Fibroblast of mammary gland (primary cell): ENCODE measurements around the gene LRRC4C.
A peak's percentile ranks its signal among the peaks of the same experiment; 100 is the strongest.

Source experiments
- DNase-seq: peaks from one replicate; pipeline ENCODE4 v3.0.0-alpha.2; 2010; ENCODE audit warnings: low read depth
- H3K4me3 ChIP-seq: 2 replicates; pipeline ENCODE4 v1.5.1; 2011; ENCODE audit warnings: low read depth, mild to moderate bottlenecking, low read length, moderate library complexity; ENCODE audit not compliant: control insufficient read depth
- TF ChIP-seq, protein P1 (sequence below): conservative IDR thresholded peaks from 2 replicates; pipeline ENCODE4 v1.5.1; 2011; ENCODE audit warnings: low read depth, low read length, inconsistent platforms; ENCODE audit not compliant: control insufficient read depth, insufficient read depth

LRRC4C gene

DNA sequence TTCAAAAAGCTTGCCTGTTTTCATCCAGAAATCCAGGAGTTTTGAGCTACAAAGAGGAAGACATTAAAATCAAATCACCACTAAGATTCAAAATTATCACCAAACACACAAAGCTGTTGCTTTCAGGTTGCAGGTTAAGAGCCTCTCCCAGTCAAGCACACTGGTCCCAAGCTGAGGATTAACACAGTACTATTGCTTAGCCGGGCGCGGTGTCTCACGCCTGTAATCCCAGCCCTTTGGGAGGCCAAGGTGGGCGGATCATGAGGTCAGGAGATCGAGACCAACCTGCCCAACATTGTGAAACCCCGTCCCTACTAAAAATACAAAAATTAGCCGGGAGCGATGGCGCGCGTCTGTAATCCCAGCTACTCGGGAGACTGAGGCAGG, 1165.1 kb downstream of the LRRC4C start:
- no peak overlapping the region for H3K4me3 ChIP-seq
- DNase-seq: no peak
- TF ChIP-seq, protein P1, sequence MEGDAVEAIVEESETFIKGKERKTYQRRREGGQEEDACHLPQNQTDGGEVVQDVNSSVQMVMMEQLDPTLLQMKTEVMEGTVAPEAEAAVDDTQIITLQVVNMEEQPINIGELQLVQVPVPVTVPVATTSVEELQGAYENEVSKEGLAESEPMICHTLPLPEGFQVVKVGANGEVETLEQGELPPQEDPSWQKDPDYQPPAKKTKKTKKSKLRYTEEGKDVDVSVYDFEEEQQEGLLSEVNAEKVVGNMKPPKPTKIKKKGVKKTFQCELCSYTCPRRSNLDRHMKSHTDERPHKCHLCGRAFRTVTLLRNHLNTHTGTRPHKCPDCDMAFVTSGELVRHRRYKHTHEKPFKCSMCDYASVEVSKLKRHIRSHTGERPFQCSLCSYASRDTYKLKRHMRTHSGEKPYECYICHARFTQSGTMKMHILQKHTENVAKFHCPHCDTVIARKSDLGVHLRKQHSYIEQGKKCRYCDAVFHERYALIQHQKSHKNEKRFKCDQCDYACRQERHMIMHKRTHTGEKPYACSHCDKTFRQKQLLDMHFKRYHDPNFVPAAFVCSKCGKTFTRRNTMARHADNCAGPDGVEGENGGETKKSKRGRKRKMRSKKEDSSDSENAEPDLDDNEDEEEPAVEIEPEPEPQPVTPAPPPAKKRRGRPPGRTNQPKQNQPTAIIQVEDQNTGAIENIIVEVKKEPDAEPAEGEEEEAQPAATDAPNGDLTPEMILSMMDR: no peak

DNA sequence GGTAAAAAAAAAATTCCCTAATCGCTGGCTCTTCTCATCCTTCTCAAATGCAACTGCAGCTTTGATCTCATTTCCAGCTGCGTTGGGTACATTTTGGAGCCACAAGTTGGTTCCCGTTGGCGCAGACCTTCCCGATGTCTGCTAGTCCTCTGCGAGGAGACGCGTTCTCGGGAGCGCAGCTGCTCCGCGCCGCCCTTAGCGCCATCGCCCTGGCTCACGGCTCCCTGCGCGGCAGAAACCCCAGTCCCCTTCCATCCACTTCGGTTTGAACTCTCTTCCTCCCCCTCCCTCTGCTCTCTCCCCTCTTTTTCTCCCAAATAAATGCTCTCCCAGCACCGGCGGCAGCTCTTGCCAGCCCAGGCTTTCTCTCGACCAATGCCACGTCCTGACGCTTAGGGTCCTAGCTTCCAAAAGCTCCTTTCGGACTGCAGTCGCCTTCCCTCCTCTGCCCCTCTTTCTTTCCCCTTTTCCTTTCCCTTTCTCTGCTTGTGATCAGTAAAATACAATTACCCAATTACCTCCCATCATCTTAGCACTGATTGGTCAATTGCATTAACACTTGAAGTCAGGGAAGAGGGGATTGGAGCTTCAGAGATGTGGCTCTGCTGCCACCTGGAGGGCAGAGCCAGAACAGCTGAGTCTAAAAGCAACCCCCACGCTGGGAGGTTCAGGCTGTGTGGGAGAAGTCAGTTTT, 1165.7 kb downstream of the LRRC4C start:
- peak; percentile 86 for DNase-seq
- peak overlapping the region; percentile 57 for H3K4me3 ChIP-seq
- TF ChIP-seq, protein P1: peak; percentile 95

DNA sequence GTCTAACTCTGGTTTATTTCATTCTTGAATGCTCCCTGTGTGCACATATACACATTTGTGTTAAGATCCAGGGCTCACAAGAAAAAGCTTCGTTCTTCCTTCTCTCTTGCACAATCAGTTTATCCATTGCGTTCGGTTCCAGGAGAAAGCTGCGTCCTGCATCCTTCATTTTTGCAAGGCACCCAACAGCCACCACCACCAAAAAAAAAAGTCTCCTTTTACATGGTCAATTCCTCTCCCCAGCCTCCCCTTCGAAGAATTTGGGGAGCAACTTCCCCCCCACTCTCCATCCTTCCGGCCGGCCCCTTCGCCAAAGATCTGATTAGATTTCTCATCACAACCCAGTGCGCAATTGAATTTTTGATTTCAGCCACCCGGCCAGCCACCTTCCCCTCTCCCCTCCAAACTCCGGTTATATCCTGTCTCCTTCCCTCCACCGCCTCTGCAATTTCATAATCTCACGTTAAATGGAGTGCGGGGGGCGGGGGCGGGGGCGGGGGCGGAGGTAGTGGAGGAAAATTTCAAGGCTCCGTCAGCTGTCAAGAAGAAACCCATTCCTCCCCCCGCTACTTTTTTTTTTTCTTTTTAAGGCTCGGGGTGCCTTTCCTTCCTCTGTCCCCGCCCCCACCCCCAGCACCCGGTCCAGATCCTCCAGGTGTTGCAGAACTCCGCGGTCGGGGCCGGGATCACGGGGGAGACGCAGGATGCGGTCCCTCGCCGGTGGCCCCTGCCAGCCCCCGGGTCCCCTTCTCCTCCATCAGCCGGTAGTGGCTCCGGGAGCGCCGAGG, 1166.5 kb downstream of the LRRC4C start:
- TF ChIP-seq, protein P1: no peak
- DNase-seq: no peak
- H3K4me3 ChIP-seq: peak overlapping the region; percentile 57

DNA sequence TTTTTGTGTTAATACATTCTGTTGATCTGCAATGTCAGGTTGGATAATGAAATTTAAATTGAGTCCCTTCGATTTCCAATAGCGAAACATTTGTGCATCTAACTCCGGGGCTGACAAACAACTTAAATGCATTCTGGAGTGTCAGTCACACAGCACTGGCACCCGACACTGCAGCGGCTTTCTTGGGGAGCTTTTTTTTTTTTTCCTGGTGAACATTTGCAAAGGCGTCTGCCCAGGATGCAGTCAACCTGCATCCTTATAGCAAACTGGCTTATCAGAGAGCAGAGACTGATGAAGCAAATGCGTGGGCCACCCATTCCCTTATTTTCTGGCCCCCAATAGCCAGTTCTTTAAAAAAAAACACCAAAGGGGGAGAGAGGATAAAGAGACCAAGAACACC, 1167.7 kb downstream of the LRRC4C start:
- H3K4me3 ChIP-seq: no peak overlapping the region
- DNase-seq: no peak
- TF ChIP-seq, protein P1: no peak

DNA sequence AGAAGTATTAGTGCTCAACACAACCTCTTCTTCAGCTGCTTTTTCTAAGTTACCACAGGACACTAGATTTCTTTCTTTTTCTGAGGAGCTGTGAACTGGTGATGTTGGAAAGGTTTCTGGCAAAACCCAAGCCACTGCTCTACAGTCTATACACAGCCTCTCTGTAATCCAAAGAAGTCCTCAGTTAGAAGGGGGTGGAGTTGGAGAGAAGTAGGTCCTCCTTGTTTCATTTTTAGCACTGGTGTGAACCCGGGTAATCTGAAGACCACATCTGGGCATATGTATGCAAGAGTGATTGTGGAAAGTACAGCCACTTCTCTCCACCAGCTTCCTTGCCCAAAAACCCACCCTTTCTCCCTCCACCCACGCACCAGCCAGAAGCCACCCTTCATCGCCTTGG, 1168.1 kb downstream of the LRRC4C start:
- no peak for DNase-seq
- H3K4me3 ChIP-seq: no peak overlapping the region
- TF ChIP-seq, protein P1: no peak

DNA sequence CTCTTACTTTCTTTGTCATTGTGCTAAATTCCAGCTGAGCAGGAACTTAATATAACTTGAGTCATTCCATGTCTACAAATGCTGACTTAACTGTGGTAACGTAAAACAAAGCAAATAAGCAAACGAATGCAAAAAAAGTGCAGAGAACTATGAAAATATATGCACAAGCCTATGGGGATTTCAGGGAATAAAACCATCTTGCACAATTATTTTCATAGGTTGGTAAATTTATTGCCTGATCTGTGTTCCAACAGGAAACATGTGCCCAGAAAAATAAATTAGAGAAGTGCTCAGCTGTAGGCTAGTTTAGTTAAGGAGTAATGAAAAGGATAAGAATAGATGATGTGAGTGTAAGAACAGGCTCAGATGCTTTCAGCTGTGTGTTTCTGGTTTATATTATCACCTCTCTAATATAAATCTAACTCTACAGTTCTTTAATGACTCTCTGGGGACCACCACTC, 1169.3 kb downstream of the LRRC4C start:
- TF ChIP-seq, protein P1: no peak
- H3K4me3 ChIP-seq: no peak overlapping the region
- no peak for DNase-seq
